Fibroblast of pulmonary artery (primary cell): ENCODE data around the gene STK40.

Experiments used
- DNase-seq: peaks from one replicate; pipeline ENCODE4 v3.0.0-alpha.2; 2010; ENCODE audit warnings: low read depth
- H3K4me3 ChIP-seq: replicated peaks from 2 replicates; pipeline ENCODE4 v1.5.1; 2011; ENCODE audit warnings: low read depth, mild to moderate bottlenecking, control low read depth, low read length, moderate library complexity
- CTCF ChIP-seq: IDR thresholded peaks from 2 replicates; pipeline ENCODE4 v1.5.1; 2011; ENCODE audit warnings: mild to moderate bottlenecking, control low read depth, low read length, inconsistent platforms; ENCODE audit errors: missing control alignments

The STK40 gene

GRCh38 chr1:36392836-36393235 is 7.1 kb upstream of the STK40 start:
- no peak overlapping the region for H3K4me3 ChIP-seq
- no peak for TF ChIP-seq CTCF
- no peak for DNase-seq

- TF ChIP-seq CTCF, result no peak
- DNase-seq, result no peak
- no peak overlapping the region for H3K4me3 ChIP-seq
Measured at GRCh38 chr1:36391271-36391670, 5.5 kb upstream of the STK40 start.

GRCh38 chr1:36390411-36390810 is 4.7 kb upstream of the STK40 start:
- DNase-seq, result no peak
- TF ChIP-seq CTCF, result no peak
- no peak overlapping the region for H3K4me3 ChIP-seq

GRCh38 chr1:36389999-36390398 is 4.3 kb upstream of the STK40 start:
- no peak for TF ChIP-seq CTCF
- H3K4me3 ChIP-seq, result no peak overlapping the region
- no peak for DNase-seq

GRCh38 chr1:36389261-36389660 is 3.5 kb upstream of the STK40 start:
- no peak overlapping the region for H3K4me3 ChIP-seq
- no peak for DNase-seq
- TF ChIP-seq CTCF, result no peak

- peak overlapping the region; percentile 68 for H3K4me3 ChIP-seq
- peak; percentile 90 for DNase-seq
- TF ChIP-seq CTCF, result no peak
Measured at GRCh38 chr1:36387141-36387949, 1.6 kb upstream of the STK40 start.
